WTC11 (cell line): Measurements from ENCODE around the gene JKAMP. TPM values are rescaled to one million over a fixed set of nuclear protein-coding genes. Genes with fewer than 3 reads are reported as not detected.

Source experiments
- ATAC-seq: fragments of 200-7000 bp; cut with Tn5 transposase; 2 replicates; pipeline ENCODE4 v1.10.0; 2021; ENCODE audit warnings: mild to moderate bottlenecking, moderate library complexity
- CTCF ChIA-PET: fragments of 300-600 bp; sonication (Branson Sonifier 250); formaldehyde crosslinking; loops from one replicate; lab custom pipeline; 2021; ENCODE audit warnings: antibody characterized with exemption; lab: Charles Lee
- POLR2A ChIA-PET: fragments of 350-600 bp; sonication (Branson Sonifier 250); formaldehyde crosslinking; loops from one replicate; lab custom pipeline; 2021; ENCODE audit warnings: antibody characterized with exemption; lab: Charles Lee
- DNase-seq: peaks from one replicate; pipeline ENCODE4 v3.0.0; 2021; ENCODE audit warnings: low spot score
- H3K27ac Mint-ChIP-seq: 2 replicates; pipeline ENCODE4 v1.8.0; 2021; ENCODE audit warnings: mixed read lengths
- H3K27me3 Mint-ChIP-seq: 2 replicates; pipeline ENCODE4 v1.8.0; 2021; ENCODE audit warnings: low read depth, mild to moderate bottlenecking, moderate library complexity, mixed read lengths
- H3K36me3 Mint-ChIP-seq: 2 replicates; pipeline ENCODE4 v1.8.0; 2021; ENCODE audit warnings: mixed read lengths
- H3K4me1 Mint-ChIP-seq: 2 replicates; pipeline ENCODE4 v1.8.0; 2022; ENCODE audit warnings: mixed read lengths
- H3K4me3 Mint-ChIP-seq: 2 replicates; pipeline ENCODE4 v1.8.0; 2021; ENCODE audit warnings: mild to moderate bottlenecking, moderate library complexity, mixed read lengths
- H3K9me3 Mint-ChIP-seq: 2 replicates; pipeline ENCODE4 v1.8.0; 2021; ENCODE audit warnings: mixed read lengths
- CBFB ChIP-seq: sonication (generic); formaldehyde crosslinking; IDR thresholded peaks from 2 replicates; pipeline ENCODE4 v1.8.1; 2022; ENCODE audit warnings: mild to moderate bottlenecking, low read depth, missing genetic modification reagents
- ELF4 ChIP-seq: sonication (generic); formaldehyde crosslinking; IDR thresholded peaks from 2 replicates; pipeline ENCODE4 v1.8.1; 2022; ENCODE audit warnings: low read depth, mild to moderate bottlenecking, moderate library complexity, missing genetic modification reagents
- EMX1 ChIP-seq: fragments of 250-450 bp; sonication (Bioruptor Pico); IDR thresholded peaks from 2 replicates; pipeline ENCODE4 v1.8.0; 2021; ENCODE audit warnings: mild to moderate bottlenecking
- FOXP1 ChIP-seq: sonication (generic); formaldehyde crosslinking; IDR thresholded peaks from 2 replicates; pipeline ENCODE4 v1.8.0; 2022; ENCODE audit warnings: missing genetic modification reagents, mild to moderate bottlenecking, moderate library complexity, borderline replicate concordance
- FOXP4 ChIP-seq: sonication (generic); formaldehyde crosslinking; IDR thresholded peaks from 2 replicates; pipeline ENCODE4 v1.8.0; 2022; ENCODE audit warnings: mild to moderate bottlenecking, missing genetic modification reagents
- IRF2 ChIP-seq: sonication (generic); formaldehyde crosslinking; IDR thresholded peaks from 2 replicates; pipeline ENCODE4 v1.8.0; 2022; ENCODE audit warnings: low read depth, missing genetic modification reagents, borderline replicate concordance
- MYBL2 ChIP-seq: sonication (generic); formaldehyde crosslinking; IDR thresholded peaks from 2 replicates; pipeline ENCODE4 v1.8.1; 2023; ENCODE audit warnings: mild to moderate bottlenecking, moderate library complexity, missing genetic modification reagents
- NFATC4 ChIP-seq: fragments of 250-450 bp; sonication (Bioruptor Pico); IDR thresholded peaks from 2 replicates; pipeline ENCODE4 v1.9.0; 2021; ENCODE audit warnings: mild to moderate bottlenecking
- NR3C1 ChIP-seq: sonication (generic); formaldehyde crosslinking; conservative IDR thresholded peaks from 2 replicates; pipeline ENCODE4 v1.8.1; 2023; ENCODE audit warnings: low read depth, mild to moderate bottlenecking, missing genetic modification reagents
- RORB ChIP-seq: fragments of 250-450 bp; sonication (Bioruptor Pico); IDR thresholded peaks from 2 replicates; pipeline ENCODE4 v1.9.0; 2021; ENCODE audit warnings: mild to moderate bottlenecking
- SP1 ChIP-seq: sonication (generic); formaldehyde crosslinking; conservative IDR thresholded peaks from 2 replicates; pipeline ENCODE4 v1.8.1; 2022; ENCODE audit warnings: missing genetic modification reagents
- TP53 ChIP-seq: sonication (generic); formaldehyde crosslinking; IDR thresholded peaks from 2 replicates; pipeline ENCODE4 v1.8.1; 2023; ENCODE audit warnings: mild to moderate bottlenecking, missing genetic modification reagents
- ZNF219 ChIP-seq: sonication (generic); formaldehyde crosslinking; IDR thresholded peaks from 2 replicates; pipeline ENCODE4 v1.8.0; 2023; ENCODE audit warnings: missing genetic modification reagents, mild to moderate bottlenecking, borderline replicate concordance
- ZNF232 ChIP-seq: sonication (generic); formaldehyde crosslinking; IDR thresholded peaks from 2 replicates; pipeline ENCODE4 v1.8.0; 2022; ENCODE audit warnings: mild to moderate bottlenecking, missing genetic modification reagents
- ZNF317 ChIP-seq: sonication (generic); formaldehyde crosslinking; IDR thresholded peaks from 2 replicates; pipeline ENCODE4 v1.8.1; 2023; ENCODE audit warnings: low read depth, mild to moderate bottlenecking, moderate library complexity, missing genetic modification reagents, borderline replicate concordance
- ZNF396 ChIP-seq: fragments of 250-450 bp; sonication (Bioruptor Pico); IDR thresholded peaks from 2 replicates; pipeline ENCODE4 v1.8.0; 2021; ENCODE audit warnings: mild to moderate bottlenecking, moderate library complexity, borderline replicate concordance
- ZNF416 ChIP-seq: fragments of 250-450 bp; sonication (Bioruptor Pico); IDR thresholded peaks from 2 replicates; pipeline ENCODE4 v1.9.0; 2021; ENCODE audit warnings: mild to moderate bottlenecking, inconsistent platforms
- total RNA-seq: library from RNA; stranded (reverse); gene quantifications from 3 replicates; pipeline ENCODE4 v1.2.3, GENCODE V29; 2021
- TF ChIP-seq, protein P1 (sequence below): fragments of 200-600 bp; IDR thresholded peaks from 2 replicates; pipeline ENCODE4 v1.8.0; 2022; ENCODE audit warnings: antibody characterized with exemption
- TF ChIP-seq, protein P2 (sequence below): fragments of 250-450 bp; sonication (Bioruptor Pico); IDR thresholded peaks from 2 replicates; pipeline ENCODE4 v1.9.0; 2021; ENCODE audit warnings: mild to moderate bottlenecking
- TF ChIP-seq, protein P3 (sequence below): sonication (generic); formaldehyde crosslinking; IDR thresholded peaks from 2 replicates; pipeline ENCODE4 v1.8.0; 2022; ENCODE audit warnings: mild to moderate bottlenecking, missing genetic modification reagents

The JKAMP gene
- total RNA-seq, 1 experiment from 2014 or later = 33.2 TPM

- TF ChIP-seq, protein P1, sequence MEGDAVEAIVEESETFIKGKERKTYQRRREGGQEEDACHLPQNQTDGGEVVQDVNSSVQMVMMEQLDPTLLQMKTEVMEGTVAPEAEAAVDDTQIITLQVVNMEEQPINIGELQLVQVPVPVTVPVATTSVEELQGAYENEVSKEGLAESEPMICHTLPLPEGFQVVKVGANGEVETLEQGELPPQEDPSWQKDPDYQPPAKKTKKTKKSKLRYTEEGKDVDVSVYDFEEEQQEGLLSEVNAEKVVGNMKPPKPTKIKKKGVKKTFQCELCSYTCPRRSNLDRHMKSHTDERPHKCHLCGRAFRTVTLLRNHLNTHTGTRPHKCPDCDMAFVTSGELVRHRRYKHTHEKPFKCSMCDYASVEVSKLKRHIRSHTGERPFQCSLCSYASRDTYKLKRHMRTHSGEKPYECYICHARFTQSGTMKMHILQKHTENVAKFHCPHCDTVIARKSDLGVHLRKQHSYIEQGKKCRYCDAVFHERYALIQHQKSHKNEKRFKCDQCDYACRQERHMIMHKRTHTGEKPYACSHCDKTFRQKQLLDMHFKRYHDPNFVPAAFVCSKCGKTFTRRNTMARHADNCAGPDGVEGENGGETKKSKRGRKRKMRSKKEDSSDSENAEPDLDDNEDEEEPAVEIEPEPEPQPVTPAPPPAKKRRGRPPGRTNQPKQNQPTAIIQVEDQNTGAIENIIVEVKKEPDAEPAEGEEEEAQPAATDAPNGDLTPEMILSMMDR = no peak
- TF ChIP-seq FOXP4 (CRISPR knock-in tag) = no peak
Measured at GRCh38 chr14:59534361-59534987, 50.2 kb downstream of the JKAMP start (continued).

DNA sequence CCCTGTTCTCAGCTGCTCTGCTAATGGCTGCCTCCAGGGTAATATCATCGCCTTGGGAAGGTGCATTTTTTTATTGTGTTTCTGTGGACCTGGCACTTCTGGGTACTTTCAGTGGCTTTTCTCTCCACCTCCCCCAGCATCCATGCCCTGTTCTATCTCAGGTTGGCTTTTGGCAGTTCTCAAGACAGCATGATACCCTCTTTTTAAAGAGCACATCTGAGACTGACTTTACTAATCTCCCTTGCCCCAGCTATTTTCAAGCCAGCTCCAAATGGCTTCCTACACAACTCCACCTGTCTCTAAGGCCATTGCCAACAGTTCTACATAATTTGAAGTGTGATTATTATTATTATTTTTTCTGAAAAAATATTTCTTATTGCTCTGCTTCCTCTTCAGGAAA is 53.2 kb downstream of the JKAMP start:
- CTCF ChIA-PET = interaction anchor here (1.0 kb wide), 1 partner anchor 30 kb away, joined by 3 read pairs; no protein-coding TSS in a partner anchor
- Mint-ChIP-seq H3K27ac (no peak overlapping the region), H3K4me1 (peaks cover 6% of the 10 kb centered on the region), H3K27me3 (no peaks in the 10 kb centered on the region), H3K36me3 (no peaks in the 10 kb centered on the region), H3K9me3 (no peaks in the 10 kb centered on the region), H3K4me3 (no peak overlapping the region)
- POLR2A ChIA-PET = no interaction called here
- DNase-seq (no peak), ATAC-seq (no peak)
- TF ChIP-seq ZNF396 (CRISPR knock-in tag) (no peak), ELF4 (CRISPR knock-in tag) (no peak), RORB (CRISPR knock-in tag) (no peak), SP1 (CRISPR knock-in tag) (no peak), EMX1 (no peak), NFATC4 (CRISPR knock-in tag) (no peak), MYBL2 (CRISPR knock-in tag) (no peak), ZNF232 (CRISPR knock-in tag) (no peak)
- TF ChIP-seq, all 79 proteins: peak for 0

- POLR2A ChIA-PET = no interaction called here
- H3K4me1 Mint-ChIP-seq = peaks cover 8% of the 10 kb centered on the region
- TF ChIP-seq SP1 (CRISPR knock-in tag) (no peak), TP53 (CRISPR knock-in tag) (no peak), ZNF317 (no peak), IRF2 (CRISPR knock-in tag) (no peak), FOXP1 (no peak), FOXP4 (CRISPR knock-in tag) (no peak), CBFB (no peak), ZNF416 (CRISPR knock-in tag) (no peak), NR3C1 (CRISPR knock-in tag) (no peak), ZNF219 (CRISPR knock-in tag) (no peak), ZNF232 (CRISPR knock-in tag) (no peak)
- TF ChIP-seq, protein P1 = no peak
- TF ChIP-seq, protein P2, sequence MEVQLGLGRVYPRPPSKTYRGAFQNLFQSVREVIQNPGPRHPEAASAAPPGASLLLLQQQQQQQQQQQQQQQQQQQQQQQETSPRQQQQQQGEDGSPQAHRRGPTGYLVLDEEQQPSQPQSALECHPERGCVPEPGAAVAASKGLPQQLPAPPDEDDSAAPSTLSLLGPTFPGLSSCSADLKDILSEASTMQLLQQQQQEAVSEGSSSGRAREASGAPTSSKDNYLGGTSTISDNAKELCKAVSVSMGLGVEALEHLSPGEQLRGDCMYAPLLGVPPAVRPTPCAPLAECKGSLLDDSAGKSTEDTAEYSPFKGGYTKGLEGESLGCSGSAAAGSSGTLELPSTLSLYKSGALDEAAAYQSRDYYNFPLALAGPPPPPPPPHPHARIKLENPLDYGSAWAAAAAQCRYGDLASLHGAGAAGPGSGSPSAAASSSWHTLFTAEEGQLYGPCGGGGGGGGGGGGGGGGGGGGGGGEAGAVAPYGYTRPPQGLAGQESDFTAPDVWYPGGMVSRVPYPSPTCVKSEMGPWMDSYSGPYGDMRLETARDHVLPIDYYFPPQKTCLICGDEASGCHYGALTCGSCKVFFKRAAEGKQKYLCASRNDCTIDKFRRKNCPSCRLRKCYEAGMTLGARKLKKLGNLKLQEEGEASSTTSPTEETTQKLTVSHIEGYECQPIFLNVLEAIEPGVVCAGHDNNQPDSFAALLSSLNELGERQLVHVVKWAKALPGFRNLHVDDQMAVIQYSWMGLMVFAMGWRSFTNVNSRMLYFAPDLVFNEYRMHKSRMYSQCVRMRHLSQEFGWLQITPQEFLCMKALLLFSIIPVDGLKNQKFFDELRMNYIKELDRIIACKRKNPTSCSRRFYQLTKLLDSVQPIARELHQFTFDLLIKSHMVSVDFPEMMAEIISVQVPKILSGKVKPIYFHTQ (CRISPR knock-in tag) = no peak
- TF ChIP-seq, protein P3, sequence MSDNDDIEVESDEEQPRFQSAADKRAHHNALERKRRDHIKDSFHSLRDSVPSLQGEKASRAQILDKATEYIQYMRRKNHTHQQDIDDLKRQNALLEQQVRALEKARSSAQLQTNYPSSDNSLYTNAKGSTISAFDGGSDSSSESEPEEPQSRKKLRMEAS (CRISPR knock-in tag) = no peak
Measured at GRCh38 chr14:59538936-59539335, 54.6 kb downstream of the JKAMP start.

More at GRCh38 chr14:59538936-59539335, 54.6 kb downstream of the JKAMP start:
- DNase-seq (no peak), ATAC-seq (no peak)
- Mint-ChIP-seq H3K9me3 (no peaks in the 10 kb centered on the region), H3K27me3 (no peaks in the 10 kb centered on the region), H3K36me3 (no peaks in the 10 kb centered on the region), H3K4me3 (no peak overlapping the region), H3K27ac (no peak overlapping the region)
- CTCF ChIA-PET = interaction anchor here (0.9 to 1.4 kb wide), 2 partner anchors 31 to 38 kb away, joined by 3 to 4 read pairs; partner anchors contain the start of gene CCDC175
